ENCODE data around the gene TMEM140.
"Not testable (repeated sequence)": the region's sequence is repeated elsewhere in the genome, so short reads cannot be mapped to it uniquely, and the experiment has no call there.

The TMEM140 gene

DNA sequence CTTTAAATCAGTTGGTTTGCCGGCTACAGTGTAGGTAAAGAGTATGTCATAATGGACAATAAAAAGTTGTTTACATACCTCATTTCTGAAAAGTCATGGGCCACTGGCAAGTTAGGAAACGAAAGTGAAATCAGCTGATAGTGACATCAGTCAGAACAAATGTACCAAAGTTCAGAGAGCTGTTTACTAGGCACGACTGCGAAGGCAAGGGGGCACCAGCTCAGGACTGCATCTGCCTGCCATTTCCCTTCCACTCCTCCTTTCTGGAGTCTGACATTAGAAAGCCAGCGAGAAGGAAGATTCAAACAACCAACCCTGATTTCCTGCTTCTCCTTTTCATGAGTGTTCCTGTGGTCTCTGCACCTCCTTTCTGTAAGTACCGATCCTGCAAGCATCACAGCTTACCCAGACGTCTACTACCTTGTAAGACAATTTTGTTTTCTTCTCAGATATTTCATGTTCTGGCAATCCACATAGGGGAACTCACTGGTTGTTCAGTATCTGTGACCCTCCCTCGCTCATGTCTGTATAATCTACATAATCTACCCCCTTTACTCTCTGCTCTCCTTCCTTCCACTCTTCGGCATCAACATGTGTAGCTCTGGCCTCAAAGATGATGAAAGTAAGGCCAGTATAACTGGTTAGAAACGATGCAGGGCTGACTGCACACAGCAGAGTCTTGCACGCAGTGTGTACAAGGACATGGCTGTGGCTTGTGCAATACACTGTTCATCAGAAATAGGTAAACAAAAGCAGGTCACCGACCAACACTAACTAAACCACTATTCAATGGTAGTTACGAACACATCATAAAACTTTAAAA lies at the start of gene TMEM140:
TSS of gene TMEM140 (plus strand) at position 174 of the 823 bp plus-strand sequence. CDS start 16,370 bp downstream, outside the sequence.
- no peak for DNase-seq

DNA sequence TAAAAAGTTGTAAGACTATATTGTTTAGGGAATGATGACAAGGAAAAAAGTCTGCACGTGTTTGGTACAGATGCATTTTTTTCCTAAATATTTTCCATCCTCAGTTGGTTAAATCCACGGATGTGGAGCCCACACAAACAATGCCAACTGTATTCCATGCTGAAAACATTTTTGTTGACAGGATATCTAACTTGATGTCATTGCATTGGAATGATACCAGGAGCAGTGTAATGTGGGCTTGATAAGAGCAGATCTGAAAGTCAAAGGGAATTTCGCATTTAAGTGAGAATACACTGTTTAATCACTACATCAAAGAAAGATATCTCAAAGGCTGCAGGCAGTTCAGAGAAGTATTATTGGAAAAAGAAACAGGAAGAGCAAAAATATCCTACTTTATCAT lies 49.5 kb upstream of the TMEM140 start:
- no peak for DNase-seq

DNA sequence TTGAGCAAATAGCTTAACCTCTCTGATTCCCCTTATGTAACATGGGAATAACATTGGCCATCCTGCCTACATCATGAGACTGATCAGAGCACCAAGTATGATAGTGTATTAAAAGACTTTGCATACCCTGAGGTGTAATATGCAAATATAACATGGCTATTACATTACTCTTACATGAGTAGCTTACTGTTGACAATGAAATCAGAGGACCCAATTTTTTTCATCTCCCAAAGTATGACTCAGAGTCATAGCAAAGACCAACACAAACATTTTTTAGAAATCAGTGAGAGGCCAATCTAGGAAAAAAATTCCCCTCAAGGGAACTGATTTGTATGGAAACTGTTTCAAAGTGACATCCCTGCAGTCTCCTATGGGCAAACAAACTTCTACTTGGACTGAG lies 47.0 kb upstream of the TMEM140 start:
- no peak for DNase-seq

DNA sequence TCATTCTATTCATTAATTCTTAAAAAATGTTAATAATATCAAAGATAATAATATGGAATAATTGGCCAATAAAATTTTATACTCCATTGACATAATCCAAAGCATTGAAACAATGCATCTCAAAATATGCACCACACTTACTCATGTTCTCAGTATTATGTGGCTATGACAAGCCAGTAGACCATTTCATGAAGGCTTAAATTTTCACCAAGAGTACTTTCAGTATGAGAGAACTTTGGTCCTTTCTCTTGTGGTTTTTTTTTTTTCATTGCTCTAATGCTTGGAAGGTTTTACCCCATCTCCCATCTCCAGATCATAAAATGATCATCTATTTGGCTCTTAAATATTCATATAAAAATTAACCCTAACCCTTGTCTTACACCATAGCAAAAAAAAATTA lies 45.5 kb upstream of the TMEM140 start:
- no peak for DNase-seq

DNA sequence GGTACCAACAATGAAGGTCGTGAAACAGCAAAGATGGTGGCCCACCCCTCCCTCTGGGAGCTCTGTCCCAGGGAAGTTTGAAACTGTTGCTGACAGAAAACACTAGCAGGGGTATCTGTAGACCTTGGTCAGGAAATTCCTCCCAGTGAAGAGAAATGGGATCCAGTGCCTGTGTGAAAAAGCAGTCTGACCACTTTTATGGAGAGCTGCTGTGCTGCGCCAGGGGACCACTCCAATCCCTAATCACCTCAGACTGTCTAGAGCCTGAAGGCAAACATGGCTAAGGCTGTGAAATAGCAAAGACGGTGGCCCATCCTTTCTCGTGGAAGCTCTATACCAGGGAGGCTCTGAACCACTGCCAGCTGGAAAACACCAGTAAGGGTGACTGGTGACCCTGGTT lies 38.3 kb upstream of the TMEM140 start:
- no peak for DNase-seq

DNA sequence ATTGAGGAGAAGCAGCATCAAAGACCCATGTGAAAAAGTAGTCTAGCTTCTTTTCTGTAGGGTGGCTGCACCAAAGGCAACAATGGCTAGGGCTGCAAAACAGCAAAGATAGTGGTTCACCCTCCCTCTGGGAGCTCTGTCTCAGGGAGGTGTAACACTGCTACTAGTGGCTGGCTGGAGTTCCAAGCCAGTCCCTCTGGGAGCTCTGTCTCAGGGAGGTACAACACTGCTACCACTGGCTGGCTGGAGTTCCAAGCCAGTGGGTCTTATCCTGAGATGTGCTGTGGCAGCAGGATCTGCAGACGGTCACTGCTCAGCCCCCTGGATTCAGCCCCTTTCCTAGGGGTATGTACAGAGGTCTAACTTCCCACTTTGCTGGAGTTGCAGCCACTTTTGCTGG lies 37.9 kb upstream of the TMEM140 start:
- DNase-seq: no peak

DNA sequence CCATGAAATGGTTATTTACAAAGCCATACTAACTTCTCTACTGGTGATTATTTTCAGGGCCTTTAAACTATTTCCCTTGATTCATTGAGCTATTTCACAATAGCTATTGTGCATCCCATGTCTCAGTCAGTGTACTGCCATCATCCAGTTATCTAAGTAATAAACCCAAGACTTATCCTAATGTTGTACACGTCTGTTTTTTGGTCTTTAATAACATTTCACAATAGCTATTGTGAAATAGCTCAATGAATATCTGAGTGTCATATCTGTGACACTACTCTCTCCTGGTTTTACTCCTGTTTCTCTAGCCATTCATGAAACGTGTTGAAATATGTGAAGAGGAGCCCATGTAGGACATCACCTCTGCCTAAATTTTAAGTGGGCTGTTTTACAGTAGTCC lies 36.5 kb upstream of the TMEM140 start:
- no peak for DNase-seq

DNA sequence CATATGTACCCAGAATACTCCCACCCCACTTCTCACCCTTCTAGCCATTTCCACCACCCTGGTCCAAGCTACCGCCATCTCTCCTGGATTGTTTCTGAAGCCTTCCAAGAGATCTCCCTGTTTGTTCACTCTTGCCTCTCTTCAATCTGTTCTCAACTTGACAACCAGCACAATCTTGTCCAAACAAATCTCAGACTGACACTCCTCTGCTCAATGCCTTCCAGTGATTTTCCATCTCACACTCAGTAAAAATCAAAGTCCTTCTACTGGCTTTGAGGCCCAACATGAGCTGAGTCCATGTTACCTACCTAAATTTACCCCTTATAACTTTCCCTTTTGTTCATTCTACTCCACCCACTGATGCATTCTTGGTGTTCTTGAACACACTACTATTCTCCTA lies 33.2 kb upstream of the TMEM140 start:
- DNase-seq: no peak

DNA sequence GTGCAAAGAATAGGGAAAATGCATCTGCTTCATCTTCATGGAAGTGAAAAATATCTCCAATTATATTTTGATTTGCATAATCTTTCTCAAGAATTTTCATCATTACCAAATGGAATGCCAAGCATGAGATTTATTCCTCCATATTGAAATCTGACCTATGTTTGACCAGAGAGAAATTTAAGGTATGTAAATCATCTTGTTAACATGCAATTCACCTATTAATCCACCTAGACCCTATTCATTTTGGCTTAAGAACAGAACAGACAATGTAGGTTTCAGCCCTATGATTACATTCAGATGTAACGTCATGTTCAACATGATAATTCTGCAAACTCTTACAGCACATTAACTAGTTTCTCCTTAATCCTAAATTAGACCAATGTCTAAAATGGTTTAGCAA lies 30.8 kb upstream of the TMEM140 start:
- DNase-seq: no peak

DNA sequence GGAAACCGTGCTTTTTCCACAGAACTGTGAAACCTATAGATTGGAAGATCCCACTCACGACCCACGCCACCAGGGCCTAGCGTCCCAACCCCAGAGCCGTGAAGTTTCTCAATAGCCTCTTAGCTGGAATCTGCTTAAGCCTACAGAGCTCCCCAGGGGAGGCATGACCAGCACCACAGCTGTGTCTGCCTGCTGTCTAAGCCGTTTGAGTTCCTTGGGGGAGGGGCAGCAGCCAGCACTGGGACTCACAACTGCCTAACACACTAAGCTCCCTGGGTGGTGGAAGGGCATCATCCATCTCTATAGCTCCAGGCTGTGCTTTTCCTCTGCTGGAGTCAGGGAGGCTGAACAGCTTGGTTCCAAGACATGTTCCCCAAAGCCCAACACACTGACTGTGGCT lies 26.0 kb upstream of the TMEM140 start:
- DNase-seq: no peak

DNA sequence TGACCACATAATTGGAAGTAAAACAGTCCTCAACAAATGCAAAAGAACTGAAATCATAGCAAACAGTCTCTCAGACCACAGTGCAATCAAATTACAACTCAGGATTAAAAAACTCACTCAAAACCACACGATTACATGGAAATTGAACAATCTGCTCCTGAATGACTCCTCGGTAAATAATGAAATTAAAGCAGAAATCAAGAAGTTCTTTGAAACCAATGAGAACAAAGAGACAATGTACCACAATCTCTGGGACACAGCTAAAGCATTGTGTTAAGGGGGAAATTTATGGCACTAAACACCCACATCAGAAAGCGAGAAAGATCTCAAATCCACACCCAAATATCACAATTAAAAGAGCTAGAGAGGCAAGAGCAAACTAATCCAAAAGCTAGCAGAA lies 23.2 kb upstream of the TMEM140 start:
- DNase-seq: not testable (repeated sequence)

DNA sequence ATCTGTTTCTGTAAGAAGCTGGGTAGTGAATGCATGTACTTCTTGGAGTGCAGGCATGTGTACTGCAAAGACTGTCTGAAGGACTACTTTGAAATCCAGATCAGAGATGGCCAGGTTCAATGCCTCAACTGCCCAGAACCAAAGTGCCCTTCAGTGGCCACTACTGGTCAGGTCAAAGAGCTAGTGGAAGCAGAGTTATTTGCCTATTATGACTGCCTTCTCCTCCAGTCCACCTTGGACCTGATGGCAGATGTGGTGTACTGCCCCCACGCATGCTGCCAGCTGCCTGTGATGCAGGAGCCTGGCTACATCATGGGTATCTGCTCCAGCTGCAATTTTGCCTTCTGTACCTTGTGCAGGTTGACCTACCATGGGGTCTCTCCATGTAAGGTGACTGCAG lies 18.9 kb upstream of the TMEM140 start:
- no peak for DNase-seq

DNA sequence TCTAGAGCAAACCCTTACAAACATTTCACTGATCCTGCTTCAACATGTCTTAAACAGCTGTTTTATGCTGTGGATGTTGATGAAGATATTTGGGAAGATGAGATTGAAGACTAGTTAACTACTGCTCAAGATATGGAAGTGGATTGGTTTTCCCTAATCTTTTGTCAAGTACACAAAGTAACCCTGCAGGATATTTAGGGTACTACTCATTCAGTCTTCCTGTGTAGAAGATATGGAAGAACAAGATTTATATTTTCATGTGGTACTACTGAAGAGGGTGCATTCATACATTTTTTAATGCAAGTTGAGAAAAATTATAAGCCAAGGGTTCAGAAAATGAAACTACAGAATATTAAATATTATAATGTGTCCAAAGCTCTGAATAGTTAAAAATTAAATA lies 18.3 kb upstream of the TMEM140 start:
- DNase-seq: no peak

DNA sequence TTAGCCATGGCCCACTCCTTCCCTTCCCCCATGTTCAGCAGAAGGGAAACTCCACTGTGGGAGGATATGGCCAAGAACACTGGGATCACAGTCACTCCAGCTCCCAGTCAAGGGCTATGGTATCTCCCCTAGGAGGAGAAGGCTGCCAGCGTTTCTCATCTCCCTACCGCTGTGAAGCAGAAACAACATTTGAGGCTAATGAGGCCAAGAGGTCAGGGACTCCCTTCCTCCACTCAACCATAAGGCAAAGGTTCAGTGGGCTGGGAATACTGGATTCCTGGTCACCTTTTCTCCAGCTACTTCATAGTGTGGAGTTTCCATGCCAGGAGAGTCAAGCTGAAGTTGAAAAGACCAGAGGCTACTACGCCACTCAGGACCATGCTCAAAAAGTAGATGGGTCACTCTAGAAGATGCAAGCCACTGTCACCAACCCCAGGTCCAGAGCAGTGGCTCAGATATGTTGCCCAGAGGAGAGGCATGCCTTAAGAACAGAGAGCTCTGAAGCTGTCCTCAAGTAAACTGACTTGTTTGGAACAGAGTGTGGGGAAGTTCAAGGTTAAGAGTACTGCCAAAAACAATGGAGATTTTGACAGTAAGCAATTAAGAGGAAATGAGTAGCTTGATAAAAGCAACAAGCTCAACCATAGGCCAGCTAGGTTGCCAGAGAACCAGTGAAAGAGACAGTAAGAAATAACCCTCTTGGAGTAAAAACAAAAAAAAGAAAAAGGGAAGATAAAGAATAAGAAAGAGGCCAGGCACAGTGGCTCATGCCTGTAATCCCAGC lies 3.8 kb upstream of the TMEM140 start:
- DNase-seq: no peak

DNA sequence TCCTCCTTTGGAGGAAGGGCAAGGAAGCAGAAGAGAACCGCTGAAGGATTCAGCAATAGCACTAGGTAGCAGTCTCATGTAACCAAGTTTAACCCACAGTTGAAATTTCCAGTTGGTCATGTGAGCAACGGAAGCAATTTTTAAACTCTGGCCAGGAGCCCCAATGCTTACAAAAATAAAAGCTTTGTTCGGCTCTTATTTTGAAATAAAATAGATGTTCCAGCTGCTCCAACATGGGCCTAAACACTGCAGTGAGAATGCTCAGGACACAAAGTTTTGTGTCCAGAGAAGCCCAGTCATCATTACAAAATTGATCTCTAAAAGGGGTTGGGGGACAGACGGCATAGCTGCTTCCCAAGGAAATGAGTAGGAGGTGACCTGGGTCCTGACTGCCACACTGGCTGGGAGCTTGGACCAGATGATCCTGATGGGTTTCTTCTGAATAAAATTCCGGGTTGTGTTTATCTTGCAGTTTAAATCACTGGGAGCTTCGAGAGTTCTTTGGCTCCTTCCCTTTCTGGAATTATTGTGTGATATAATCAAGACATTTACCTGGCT lies 452 bp upstream of the TMEM140 start:
- DNase-seq: no peak

DNA sequence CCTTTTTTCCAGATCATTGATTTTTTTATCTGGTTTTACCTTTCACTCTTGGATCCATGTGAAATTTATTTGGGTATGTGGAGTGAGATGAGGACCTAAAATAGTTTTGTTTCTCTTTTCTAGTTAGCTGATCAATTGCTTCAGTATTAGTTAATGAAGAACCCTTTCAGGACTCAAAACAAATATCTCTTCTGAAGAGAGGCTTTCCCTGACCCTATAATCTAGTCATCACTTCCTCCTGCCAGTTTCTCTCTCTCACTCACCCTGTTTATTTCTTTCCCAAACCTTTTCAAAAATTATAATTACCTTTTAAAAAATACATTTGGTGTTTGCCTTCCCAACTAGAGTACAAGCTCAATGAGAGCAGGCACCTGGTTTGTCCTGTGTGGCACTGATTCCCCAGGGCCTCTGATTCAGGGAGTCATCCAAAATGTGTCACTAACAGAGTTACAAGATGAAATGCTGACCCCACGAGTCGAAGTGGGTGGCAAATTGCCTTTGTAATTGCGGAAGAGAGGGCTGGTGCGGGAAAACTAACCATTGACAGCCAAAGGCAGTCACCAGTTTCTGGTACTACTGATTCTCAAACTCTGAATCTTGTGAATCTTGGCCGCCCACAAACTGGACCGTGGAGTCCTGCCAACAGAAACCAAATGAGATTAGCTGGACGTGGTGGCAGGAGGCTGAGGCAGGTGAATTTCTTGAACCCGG lies 2.4 kb downstream of the TMEM140 start:
- no peak for DNase-seq

DNA sequence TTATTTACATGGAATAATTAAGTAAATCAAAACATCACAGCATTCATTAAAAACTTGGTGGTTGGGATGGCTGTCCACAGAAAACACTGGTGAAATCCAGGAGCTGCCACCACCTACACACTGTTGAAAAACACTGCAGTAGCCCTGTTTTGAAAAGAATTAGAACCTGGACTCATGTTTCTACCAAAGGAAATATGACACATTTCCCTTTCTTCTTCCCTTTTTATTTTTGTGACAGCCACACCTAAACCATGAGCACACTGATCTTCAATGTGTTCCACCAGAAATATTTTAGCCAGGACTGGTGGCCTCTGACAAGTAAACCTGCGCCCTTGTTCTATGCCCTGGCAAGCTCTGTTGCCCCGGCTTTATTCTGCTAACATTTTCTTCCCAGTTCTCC lies 3.3 kb downstream of the TMEM140 start:
- no peak for DNase-seq

DNA sequence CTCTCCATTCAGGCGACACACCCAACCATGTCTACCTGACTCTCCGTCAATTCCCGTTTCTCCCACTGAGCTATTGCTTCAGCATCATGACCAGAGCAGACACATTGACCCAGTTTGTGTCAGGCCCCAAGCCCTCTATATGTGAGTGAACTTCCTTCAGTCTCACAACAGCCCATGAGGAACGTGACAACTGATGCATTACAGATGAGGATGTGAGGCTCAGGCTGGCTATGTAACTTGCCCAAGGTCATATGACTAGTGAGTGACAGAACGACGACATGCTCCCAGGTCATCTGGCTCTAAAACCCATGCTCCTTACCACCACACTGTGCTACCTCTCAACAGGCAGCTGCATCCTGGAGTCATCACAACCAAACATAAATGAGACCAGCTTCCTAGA lies 3.7 kb downstream of the TMEM140 start:
- no peak for DNase-seq

DNA sequence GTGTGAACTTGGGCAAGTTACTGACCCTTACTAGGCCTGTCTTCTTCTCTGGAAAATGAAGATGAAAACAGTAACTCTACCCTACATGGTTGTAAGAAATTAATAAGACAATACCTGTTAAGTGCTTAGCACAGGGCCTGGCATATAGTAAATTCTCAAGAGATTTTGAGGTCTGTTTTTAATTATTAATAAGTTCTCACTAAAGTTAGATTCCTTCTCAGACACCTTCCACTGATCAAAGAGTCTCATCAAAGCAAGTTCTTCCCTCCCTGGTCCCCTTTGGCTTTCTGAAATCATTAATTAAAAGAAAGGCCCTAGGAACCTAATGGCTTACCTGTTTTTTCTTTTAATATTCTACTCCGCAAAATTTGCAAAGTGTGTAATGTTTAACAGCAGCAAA lies 4.6 kb downstream of the TMEM140 start:
- no peak for DNase-seq

DNA sequence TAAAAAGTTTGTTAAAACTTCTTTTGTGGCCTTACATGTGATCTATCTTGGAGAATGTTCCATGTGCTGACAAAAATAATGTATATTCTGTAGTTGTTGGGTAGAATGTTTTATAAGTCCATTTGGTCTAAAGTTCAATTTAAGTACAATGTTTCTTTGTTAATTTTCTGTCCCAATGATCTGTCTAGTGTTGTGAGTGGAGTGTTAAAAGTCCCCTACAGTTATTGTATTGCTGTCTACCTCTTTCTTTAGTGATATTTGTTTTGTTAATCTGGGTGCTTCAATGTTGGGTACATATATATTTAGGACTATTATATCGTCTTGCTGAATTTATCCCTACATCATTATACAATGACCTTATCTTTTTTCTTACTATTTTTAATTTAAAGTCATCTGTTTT lies 6.9 kb downstream of the TMEM140 start:
- DNase-seq: no peak

DNA sequence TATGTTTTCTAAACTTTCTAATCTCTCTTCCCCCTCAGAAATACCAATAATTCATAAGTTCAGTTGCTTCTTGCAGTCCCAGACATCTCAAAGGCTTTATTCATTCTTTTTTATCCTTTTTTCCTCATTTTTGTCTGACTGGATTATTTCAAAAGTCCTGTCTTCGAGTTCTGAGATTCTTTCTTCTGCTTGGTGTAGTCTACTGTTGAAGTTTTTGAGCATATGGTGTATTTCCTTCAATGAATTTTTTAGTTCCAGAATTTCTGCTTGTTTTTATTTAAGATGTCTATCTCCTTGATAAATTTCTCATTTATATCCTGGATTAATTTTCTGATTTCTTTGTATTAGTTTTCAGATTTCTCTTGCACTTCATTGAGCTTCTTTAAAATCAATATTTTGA lies 8.4 kb downstream of the TMEM140 start:
- DNase-seq: no peak

DNA sequence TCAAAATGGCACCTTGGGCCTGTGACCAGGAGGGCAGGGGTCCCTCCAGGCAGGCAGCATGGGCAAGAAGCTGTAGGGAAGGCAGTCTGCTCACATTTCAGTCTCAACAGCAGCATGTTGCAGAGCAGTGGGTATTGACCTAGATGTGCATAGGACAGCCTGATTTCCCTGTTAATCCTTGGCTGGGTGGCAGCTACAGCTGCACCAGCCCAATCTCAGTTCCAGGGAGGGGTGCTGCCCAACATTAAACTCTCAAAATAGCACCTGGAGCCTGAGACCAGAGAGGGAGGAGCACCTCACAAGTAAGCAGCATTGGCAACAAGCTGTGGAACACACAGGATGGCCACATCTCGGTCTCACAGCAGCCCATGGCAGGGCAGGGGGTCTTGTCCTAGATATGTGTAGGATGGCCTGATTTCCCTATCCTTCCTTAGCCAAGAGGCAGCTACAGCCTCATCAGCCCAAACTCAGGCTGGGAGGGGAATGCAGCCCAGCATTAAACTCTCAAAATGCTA lies 10.3 kb downstream of the TMEM140 start:
- DNase-seq: no peak

DNA sequence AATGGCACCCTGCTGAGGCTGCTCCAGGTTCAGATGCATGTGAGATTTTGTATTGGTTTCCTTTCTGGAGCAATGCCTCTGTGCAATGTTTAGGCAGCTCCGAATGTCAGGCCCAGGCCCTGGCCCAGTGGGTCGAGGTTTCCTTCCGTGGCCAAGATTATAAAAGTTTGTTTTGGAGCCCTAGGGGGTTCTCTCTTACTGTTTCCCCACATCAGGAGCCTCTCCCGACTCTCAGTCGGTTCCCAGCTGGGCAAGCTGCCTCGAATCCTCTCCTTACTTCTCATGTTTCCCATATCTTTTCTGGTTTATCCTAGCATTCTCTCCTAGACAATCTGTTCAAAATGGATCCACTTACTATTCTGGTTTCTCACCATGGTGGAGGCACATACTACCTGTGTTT lies 11.0 kb downstream of the TMEM140 start:
- no peak for DNase-seq
